Measurements from ENCODE around the gene NEGR1.
A peak's percentile ranks its signal among the peaks of the same experiment; 100 is the strongest.

The NEGR1 gene

GRCh38 chr1:71829346-71829745 lies 453.0 kb downstream of the NEGR1 start:
- H3K27ac ChIP-seq = no peak overlapping the region
- TF ChIP-seq ZFX (IDR thresholded peaks at IDR 0.05; ENCODE audit: borderline replicate concordance) (no peak), CTCF (IDR thresholded peaks at IDR 0.05) (no peak)

GRCh38 chr1:71828431-71829012 lies 453.8 kb downstream of the NEGR1 start:
- H3K27ac ChIP-seq = no peak overlapping the region
- no peak for TF ChIP-seq CTCF (IDR thresholded peaks at IDR 0.05)
- TF ChIP-seq ZFX (IDR thresholded peaks at IDR 0.05; ENCODE audit: borderline replicate concordance) = no peak

GRCh38 chr1:71823708-71824305 lies 458.5 kb downstream of the NEGR1 start:
- no peak for TF ChIP-seq CTCF (IDR thresholded peaks at IDR 0.05)
- no peak for TF ChIP-seq ZFX (IDR thresholded peaks at IDR 0.05; ENCODE audit: borderline replicate concordance)
- H3K27ac ChIP-seq = no peak overlapping the region

GRCh38 chr1:71817028-71817427 lies 465.3 kb downstream of the NEGR1 start:
- no peak for TF ChIP-seq CTCF (IDR thresholded peaks at IDR 0.05)
- no peak for TF ChIP-seq ZFX (IDR thresholded peaks at IDR 0.05; ENCODE audit: borderline replicate concordance)
- H3K27ac ChIP-seq = no peak overlapping the region

GRCh38 chr1:71809085-71809484 lies 473.3 kb downstream of the NEGR1 start:
- H3K27ac ChIP-seq = no peak overlapping the region
- TF ChIP-seq ZFX (IDR thresholded peaks at IDR 0.05; ENCODE audit: borderline replicate concordance) (no peak), CTCF (IDR thresholded peaks at IDR 0.05) (no peak)

GRCh38 chr1:71804140-71804539 lies 478.2 kb downstream of the NEGR1 start:
- no peak for TF ChIP-seq CTCF (IDR thresholded peaks at IDR 0.05)
- TF ChIP-seq ZFX (IDR thresholded peaks at IDR 0.05; ENCODE audit: borderline replicate concordance) = no peak
- no peak overlapping the region for H3K27ac ChIP-seq

- no peak for TF ChIP-seq ZFX (IDR thresholded peaks at IDR 0.05; ENCODE audit: borderline replicate concordance)
- TF ChIP-seq CTCF (IDR thresholded peaks at IDR 0.05) = peak; percentile 48
- H3K27ac ChIP-seq = no peak overlapping the region
These were observed 486.3 kb downstream of the NEGR1 start for GRCh38 chr1:71796006-71796405.

All from 22Rv1 (cell line).